Left renal cortex interstitium (tissue), 4 donors: ENCODE data around the gene CASP12. TPM values are rescaled to one million over a fixed set of nuclear protein-coding genes. Genes with fewer than 3 reads are reported as not detected.

Source experiments
- DNase-seq, 4 donors: peaks; one replicate each; pipeline ENCODE4 v3.0.0-alpha.2; 2013; ENCODE audit warnings: low read depth in 4 of 4, low spot score in 2 of 4, missing footprints in 1 of 4
- polyA plus RNA-seq, 4 donors: library from polyadenylated mRNA; unstranded; fragments of 120-200 nt; gene quantifications; one replicate each; pipeline ENCODE4 v1.2.1, GENCODE V29; 2013; ENCODE audit not compliant: insufficient read length in 4 of 4

CASP12 gene
- polyA plus RNA-seq, 4 donors = 0.66 to 1.0 (median 0.78) TPM

- DNase-seq = no peak
Observed at GRCh38 chr11:104892723-104893511, 5.3 kb downstream of the CASP12 start.

DNA sequence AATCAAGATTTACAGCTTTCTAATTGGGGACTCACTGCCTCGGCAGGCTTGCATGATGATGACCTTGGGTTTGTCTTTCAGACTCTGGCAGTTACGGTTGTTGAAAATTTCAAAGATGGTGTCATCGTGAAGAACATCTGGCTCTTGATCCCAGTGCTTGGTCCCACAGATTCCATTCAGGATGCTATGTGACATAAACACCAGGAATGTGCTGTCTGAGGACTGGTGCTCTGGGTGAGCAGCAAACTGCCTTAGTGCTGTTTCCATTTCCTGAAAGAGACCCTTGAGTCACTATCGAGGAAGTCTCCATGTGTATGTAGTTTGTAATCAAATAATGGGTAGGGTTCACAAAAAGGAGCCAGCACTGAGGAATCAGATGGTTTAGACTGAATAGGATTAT, 7.1 kb downstream of the CASP12 start:
- no peak for DNase-seq

DNA sequence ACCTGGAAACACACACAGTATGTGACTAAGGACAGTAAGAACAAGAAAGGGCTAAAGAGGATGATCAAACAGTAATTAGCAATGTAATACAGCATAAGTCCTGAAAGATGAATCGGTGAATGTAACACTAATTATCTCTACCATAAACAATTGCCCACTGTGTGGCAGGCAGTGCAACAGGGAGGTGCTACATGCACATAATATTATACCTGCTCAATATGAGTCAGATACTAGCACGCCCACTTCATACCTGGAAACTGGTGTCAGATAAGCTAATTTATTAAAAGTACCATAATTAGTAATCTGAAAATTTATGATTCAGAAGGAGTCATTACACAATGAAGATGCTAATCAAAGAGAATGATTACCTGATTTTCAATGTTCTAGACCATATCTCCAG, 14.9 kb downstream of the CASP12 start:
- DNase-seq = no peak

DNA sequence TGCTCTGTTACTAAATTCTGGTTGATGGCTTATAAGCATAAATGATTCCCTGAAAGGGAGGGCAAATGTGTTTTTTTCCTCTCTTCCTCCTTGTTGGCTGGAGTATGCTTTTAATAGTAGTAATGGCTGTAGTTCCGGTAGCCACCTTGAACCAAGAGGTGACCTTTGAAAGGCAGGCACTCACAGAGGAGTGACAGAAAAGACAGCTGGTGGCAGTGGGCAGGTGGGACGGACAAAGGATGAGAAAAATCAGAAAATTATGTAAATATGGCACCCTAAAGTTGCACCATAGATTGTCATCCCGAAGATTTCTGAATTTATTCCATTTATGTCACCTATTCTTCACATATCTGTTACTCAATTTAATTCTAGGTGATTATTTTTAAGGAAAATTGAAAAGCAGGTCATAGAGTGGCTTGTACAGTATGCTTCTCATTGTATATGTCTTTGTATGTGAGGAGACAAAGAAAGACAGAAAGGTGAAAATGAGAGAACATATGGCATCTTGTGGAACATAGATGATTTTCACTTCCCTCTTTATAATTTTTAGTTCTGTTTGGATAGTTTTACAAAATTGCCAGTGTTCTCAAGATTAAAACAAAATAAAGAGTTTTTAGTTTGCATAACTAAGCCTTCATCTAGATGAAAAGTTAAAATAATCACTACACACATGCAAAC, 17.0 kb downstream of the CASP12 start:
- no peak for DNase-seq

GRCh38 chr11:104879514-104880190, 18.6 kb downstream of the CASP12 start:
- DNase-seq = no peak

DNA sequence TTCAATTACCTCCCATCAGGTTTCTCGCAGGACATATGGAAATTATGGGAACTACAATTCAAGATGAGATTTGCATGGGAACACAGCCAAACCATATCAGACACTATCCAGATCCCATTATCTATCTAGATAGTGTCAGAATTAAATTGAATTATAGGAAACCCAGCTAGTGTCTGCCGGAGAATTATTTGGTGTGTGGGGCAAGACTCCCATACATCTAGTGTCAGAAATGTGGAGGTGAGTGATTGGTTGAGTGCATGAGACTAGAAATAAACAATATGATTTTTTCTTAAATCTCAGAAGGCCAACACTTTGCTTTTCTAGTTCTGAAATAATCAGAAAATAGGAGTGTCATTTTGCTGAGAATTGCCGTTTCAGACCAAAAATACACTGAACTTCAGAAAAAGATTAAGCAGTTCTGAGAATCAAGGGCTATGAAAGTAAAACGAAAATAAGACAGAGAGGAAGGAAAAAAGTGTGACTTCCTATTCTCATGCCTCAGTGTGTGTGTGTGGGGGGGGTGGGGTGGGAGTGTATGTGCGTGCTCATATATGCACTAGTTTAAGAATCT, 21.3 kb downstream of the CASP12 start:
- DNase-seq = no peak

DNA sequence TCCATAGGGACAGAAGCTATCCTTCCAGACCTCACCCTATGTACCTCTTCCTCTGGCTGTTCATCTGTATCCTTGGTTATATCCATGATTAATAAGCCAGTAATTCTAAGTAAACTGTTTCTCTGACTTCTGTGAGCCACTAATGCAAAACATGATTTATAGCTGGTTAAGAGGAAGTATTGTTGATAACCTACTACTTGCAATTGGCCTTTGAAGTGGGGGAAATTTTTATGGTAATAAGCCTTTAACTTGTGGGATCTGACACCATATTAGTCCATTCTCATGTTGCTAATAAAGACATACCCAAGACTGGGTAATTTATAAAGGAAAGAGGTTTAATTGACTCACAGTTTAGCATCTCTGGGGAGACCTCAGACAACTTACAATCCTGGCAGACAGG, 21.9 kb downstream of the CASP12 start:
- no peak for DNase-seq

- DNase-seq = no peak
Observed at GRCh38 chr11:104873252-104873651, 25.0 kb downstream of the CASP12 start.

- DNase-seq = no peak
Observed at GRCh38 chr11:104872393-104872792, 25.9 kb downstream of the CASP12 start.

GRCh38 chr11:104870910-104871309, 27.4 kb downstream of the CASP12 start:
- no peak for DNase-seq

GRCh38 chr11:104866815-104867214, 31.4 kb downstream of the CASP12 start:
- no peak for DNase-seq

DNA sequence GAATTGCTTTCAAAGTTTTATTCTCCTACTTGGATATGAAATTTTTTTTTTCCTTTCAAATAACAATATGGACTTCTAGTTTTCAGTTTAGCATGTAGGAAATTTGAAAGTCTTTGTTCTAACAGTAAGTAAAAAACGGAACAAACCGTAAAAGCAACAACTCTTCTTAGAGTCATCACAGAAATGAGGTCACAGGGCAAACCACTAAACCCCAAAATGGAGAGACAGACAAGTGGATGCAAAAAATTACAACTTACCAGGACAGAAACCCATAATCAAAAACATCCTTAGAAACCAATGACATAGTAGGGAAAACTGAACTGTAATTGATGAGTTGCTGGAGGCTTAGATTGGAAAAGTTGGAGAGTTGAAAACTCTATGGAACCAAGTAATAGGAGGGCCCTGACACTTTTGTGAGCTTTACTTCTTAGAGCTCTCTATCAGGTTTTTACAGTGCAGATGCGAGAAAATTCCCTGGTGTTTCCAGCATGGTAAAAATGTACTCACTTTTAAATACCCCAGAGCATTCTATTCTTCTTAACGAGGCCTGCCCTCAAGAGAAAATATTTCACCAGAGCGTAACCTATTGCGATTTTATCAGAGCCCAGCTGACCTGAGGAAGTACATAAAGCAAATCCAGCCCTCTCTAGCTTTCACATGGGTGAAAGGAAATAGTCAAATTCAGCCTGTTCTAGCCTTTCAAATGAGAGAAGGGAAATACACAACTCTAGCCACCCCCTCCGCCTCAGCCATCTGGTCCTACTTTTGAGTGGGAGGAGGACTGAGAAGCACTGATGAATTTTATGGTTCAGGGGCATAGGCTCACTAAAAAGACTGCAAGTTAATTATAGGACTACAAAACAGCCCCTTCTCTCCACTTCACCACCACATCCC, 39.1 kb downstream of the CASP12 start:
- DNase-seq = peak; percentile 3 to 34 (median 24)

DNA sequence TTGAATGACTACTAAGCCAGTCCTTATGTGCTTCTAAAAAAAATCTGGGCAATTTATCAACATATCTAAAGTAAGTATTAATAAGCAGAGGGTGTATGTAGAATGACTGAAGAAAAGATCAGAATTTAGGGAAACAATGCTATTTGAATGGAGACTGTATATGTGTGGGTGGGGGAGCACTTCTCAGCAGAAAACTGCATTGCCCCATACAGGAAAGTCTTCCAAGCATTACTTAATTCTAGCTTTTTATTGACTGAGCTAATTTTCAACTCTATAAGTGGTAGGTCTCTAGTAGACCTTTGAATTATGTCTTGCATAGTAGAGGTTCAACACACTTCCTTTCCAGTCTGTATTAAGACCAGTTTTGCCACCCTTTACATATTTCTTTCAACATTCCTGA, 41.7 kb downstream of the CASP12 start:
- DNase-seq = no peak

- no peak for DNase-seq
Observed at GRCh38 chr11:104855965-104856364, 42.3 kb downstream of the CASP12 start.

- DNase-seq = no peak
Observed at GRCh38 chr11:104853276-104853675, 45.0 kb downstream of the CASP12 start.

GRCh38 chr11:104852811-104853210, 45.4 kb downstream of the CASP12 start:
- DNase-seq = no peak

GRCh38 chr11:104846216-104846615, 52.0 kb downstream of the CASP12 start:
- DNase-seq = no peak

DNA sequence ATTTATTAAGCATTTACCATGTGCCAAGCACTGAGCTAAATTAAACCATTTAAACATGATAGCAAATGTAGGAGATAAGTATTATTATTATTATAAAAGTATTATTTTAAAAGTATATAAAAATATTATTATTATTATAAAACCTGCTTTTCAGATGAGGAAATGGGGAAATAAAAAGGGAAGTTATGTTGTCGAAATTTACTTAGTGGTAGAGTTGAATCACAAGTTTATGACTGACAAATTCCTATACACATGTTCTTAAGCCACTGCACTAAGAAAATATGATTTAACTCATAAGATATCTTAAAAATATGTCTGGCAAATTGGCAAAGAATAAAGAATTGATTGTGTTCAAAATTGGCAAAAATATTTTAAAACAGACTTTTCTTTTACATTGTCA, 53.8 kb downstream of the CASP12 start:
- DNase-seq = no peak

DNA sequence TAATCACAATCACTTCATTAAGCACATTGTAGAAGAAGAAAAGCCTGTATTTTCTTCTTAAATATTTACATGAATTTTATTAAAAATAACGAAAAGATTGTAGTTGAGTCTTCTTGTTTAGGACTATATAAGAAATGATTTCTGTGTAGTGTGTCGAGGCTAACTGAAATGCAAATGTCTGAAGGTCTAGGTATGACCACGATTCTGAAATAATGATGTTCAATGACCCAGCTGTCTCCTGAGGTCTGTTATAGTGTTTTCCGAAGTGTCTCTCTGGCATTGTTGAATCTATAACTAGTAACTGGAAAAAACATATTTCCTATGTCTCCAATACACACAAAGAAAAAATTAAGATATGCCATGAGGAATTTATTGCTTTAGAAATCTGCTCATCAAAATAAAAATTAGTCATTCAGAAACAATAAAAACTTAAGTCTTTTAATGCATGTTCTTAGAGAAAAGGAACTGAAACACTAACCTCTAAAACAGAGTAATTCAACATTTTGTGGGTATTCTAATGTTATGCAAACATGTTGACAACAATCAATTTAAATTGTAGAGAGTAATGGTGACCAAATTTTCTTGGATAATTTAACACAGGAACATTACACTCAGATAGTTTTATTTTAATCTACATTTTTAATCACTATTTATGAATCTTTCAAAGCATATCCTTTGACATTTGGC, 55.0 kb downstream of the CASP12 start:
- no peak for DNase-seq
